ENCODE measurements around the gene THRAP3. TPM values are rescaled to one million over a fixed set of nuclear protein-coding genes. Genes with fewer than 3 reads are reported as not detected.

THRAP3 gene
- total and polyA plus RNA-seq, 2 experiments from 2014 or later: 61.5 to 95.2 TPM

- no peaks in the 10 kb centered on the region for H3K9me3 ChIP-seq (ENCODE audit: low read depth)
- no peak overlapping the region for H3K4me3 ChIP-seq
- no peak overlapping the region for H3K27ac ChIP-seq
- in situ Hi-C loops (cut with MboI): no loop called here
- H3K36me3 ChIP-seq (ENCODE audit: low read depth): peaks cover 30% of the 10 kb centered on the region
- peaks cover 47% of the 10 kb centered on the region for H3F3A ChIP-seq (ENCODE audit: insufficient read depth)
- peaks cover 51% of the 10 kb centered on the region for H3K79me2 ChIP-seq (ENCODE audit: insufficient read depth)
- H3K27me3 ChIP-seq (replicated peaks; ENCODE audit: insufficient read depth): no peaks in the 10 kb centered on the region
- no peak overlapping the region for H3K9ac ChIP-seq
- H2AFZ ChIP-seq: no peak overlapping the region
- DNase-seq: no peak
- 61 to 72% methylated on average over 5 of the region's 5 CpGs for WGBS, 2 experiments (ENCODE audit: low coverage in 1 of 2, low lambda C conversion rate in 2 of 2, missing lambda C conversion rate in 2 of 2)
- no peaks in the 10 kb centered on the region; the same call in 1 of the 2 replicates for H4K20me1 ChIP-seq (ENCODE audit: insufficient read depth)
- TF ChIP-seq EZH2phosphoT487 (IDR thresholded peaks at IDR 0.05; ENCODE audit: insufficient read depth, low read depth): no peak
- TF ChIP-seq EZH2 (IDR thresholded peaks at IDR 0.05; ENCODE audit: insufficient read depth, poor library complexity, severe bottlenecking): no peak
- no peak overlapping the region for H3K4me2 ChIP-seq (ENCODE audit: unreplicated experiment)
- H3K4me1 ChIP-seq (ENCODE audit: insufficient read depth): peaks cover 18% of the 10 kb centered on the region
- no peaks in the 10 kb centered on the region for H3K9me2 ChIP-seq (ENCODE audit: insufficient read depth)
Measured at GRCh38 chr1:36303244-36303643, 79.0 kb downstream of the THRAP3 start.

GRCh38 chr1:36303650-36304360 is 79.6 kb downstream of the THRAP3 start:
- in situ Hi-C loops (cut with MboI): no loop called here
- no peaks in the 10 kb centered on the region for H3K27me3 ChIP-seq (replicated peaks; ENCODE audit: insufficient read depth)
- peaks cover 30% of the 10 kb centered on the region for H3K36me3 ChIP-seq (ENCODE audit: low read depth)
- no peaks in the 10 kb centered on the region for H3K9me3 ChIP-seq (ENCODE audit: low read depth)
- H2AFZ ChIP-seq: no peak overlapping the region
- 89 to 94% methylated on average over 23 of the region's 23 CpGs for WGBS, 2 experiments (ENCODE audit: low coverage in 1 of 2, low lambda C conversion rate in 2 of 2, missing lambda C conversion rate in 2 of 2)
- H3F3A ChIP-seq (ENCODE audit: insufficient read depth): peaks cover 43% of the 10 kb centered on the region
- H3K9me2 ChIP-seq (ENCODE audit: insufficient read depth): no peaks in the 10 kb centered on the region
- TF ChIP-seq EZH2 (IDR thresholded peaks at IDR 0.05; ENCODE audit: insufficient read depth, poor library complexity, severe bottlenecking): no peak
- TF ChIP-seq EZH2phosphoT487 (IDR thresholded peaks at IDR 0.05; ENCODE audit: insufficient read depth, low read depth): no peak
- peaks cover 48% of the 10 kb centered on the region for H3K79me2 ChIP-seq (ENCODE audit: insufficient read depth)
- no peaks in the 10 kb centered on the region; the same call in 1 of the 2 replicates for H4K20me1 ChIP-seq (ENCODE audit: insufficient read depth)
- DNase-seq: no peak
- H3K4me1 ChIP-seq (ENCODE audit: insufficient read depth): peaks cover 18% of the 10 kb centered on the region
- no peak overlapping the region for H3K27ac ChIP-seq
- no peak overlapping the region for H3K9ac ChIP-seq
- no peak overlapping the region for H3K4me2 ChIP-seq (ENCODE audit: unreplicated experiment)
- H3K4me3 ChIP-seq: no peak overlapping the region

DNA sequence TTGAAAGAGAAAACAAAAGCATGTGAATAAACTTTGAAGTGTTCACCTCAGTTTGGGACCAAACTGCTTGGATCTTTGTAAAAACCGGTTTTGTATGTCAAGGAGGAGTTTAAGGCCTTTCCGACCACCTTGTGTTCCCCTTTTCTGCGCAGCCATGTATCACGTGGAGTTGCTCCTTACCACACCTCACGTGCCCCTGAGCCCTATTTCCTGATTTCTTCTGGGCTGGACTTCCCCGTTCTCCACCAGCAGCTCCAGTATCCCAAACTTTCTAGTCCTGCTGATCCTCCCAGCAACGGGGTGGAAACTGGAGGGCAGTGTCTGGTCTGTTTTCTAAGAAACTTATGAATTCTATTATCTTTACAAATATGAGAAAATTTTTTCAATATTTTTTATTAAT is 80.3 kb downstream of the THRAP3 start:
- Histone ChIP-seq H4K20me1 (ENCODE audit: insufficient read depth) (no peaks in the 10 kb centered on the region; the same call in 1 of the 2 replicates), H3K9me3 (ENCODE audit: low read depth) (no peaks in the 10 kb centered on the region), H3K4me3 (no peak overlapping the region), H3F3A (ENCODE audit: insufficient read depth) (peaks cover 36% of the 10 kb centered on the region), H3K79me2 (ENCODE audit: insufficient read depth) (peaks cover 45% of the 10 kb centered on the region), H3K9me2 (ENCODE audit: insufficient read depth) (no peaks in the 10 kb centered on the region), H3K27me3 (replicated peaks; ENCODE audit: insufficient read depth) (no peaks in the 10 kb centered on the region), H3K36me3 (ENCODE audit: low read depth) (peaks cover 34% of the 10 kb centered on the region), H3K4me1 (ENCODE audit: insufficient read depth) (peaks cover 16% of the 10 kb centered on the region), H3K9ac (no peak overlapping the region), H2AFZ (no peak overlapping the region), H3K4me2 (ENCODE audit: unreplicated experiment) (no peak overlapping the region), H3K27ac (no peak overlapping the region)
- TF ChIP-seq EZH2 (IDR thresholded peaks at IDR 0.05; ENCODE audit: insufficient read depth, poor library complexity, severe bottlenecking): no peak
- TF ChIP-seq EZH2phosphoT487 (IDR thresholded peaks at IDR 0.05; ENCODE audit: insufficient read depth, low read depth): no peak
- DNase-seq: no peak
- WGBS, 2 experiments (ENCODE audit: low coverage in 1 of 2, low lambda C conversion rate in 2 of 2, missing lambda C conversion rate in 2 of 2): 80 to 83% methylated on average over 7 of the region's 7 CpGs
- in situ Hi-C loops (cut with MboI): no loop called here

DNA sequence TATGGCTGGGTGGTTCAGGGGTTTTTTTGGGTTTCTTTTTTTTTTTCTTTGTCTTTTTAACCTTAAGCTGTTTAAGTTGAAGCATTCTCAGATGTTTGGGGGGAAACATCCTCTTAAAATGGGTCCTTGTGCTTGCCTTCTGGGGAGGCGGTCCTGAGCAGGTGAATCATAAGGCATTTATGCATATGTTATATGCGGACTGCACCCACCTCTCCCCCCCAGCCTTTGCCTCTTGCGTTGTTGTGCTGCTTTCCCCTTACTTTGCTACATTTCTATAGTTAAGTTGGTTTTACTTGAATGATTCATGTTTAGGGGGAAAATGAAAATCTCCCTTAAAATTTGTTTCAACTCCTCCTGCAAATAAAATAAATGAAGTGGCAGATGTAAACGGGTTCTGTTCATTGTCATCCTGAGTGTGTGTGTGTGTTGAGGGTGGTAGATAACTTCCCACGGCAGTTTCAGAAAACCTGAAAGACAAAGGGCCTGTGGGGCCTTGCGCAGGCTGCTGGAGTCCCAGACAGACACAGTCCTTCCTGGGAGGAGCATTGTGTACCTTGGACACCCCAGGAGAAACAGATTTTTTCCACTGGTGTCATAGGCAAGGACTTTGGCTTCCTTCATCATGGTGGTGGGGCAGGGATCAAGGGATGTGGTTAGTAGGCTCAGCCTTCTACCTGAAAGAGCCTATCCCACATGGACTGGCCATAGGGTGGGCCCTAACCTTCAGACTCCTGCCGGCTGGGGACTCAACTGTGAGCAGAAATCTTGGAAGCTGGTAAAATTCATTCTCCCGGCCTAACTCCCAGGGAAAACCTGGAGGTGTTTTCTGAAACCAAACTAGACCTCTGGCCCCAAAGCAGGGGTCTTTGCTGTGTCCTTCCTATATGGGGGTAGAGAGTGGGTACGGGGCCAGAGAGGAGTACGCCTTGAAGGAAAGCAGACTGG is 81.0 kb downstream of the THRAP3 start:
- in situ Hi-C loops (cut with MboI): no loop called here
- no peak for TF ChIP-seq EZH2 (IDR thresholded peaks at IDR 0.05; ENCODE audit: insufficient read depth, poor library complexity, severe bottlenecking)
- TF ChIP-seq EZH2phosphoT487 (IDR thresholded peaks at IDR 0.05; ENCODE audit: insufficient read depth, low read depth): no peak
- peaks cover 31% of the 10 kb centered on the region for H3F3A ChIP-seq (ENCODE audit: insufficient read depth)
- no peaks in the 10 kb centered on the region; the same call in 1 of the 2 replicates for H4K20me1 ChIP-seq (ENCODE audit: insufficient read depth)
- DNase-seq: peak; percentile 14
- no peaks in the 10 kb centered on the region for H3K9me3 ChIP-seq (ENCODE audit: low read depth)
- peaks cover 33% of the 10 kb centered on the region for H3K36me3 ChIP-seq (ENCODE audit: low read depth)
- H2AFZ ChIP-seq: no peak overlapping the region
- peaks cover 10% of the 10 kb centered on the region for H3K4me1 ChIP-seq (ENCODE audit: insufficient read depth)
- no peak overlapping the region for H3K9ac ChIP-seq
- H3K27ac ChIP-seq: no peak overlapping the region
- H3K27me3 ChIP-seq (replicated peaks; ENCODE audit: insufficient read depth): no peaks in the 10 kb centered on the region
- WGBS, 2 experiments (ENCODE audit: low coverage in 1 of 2, low lambda C conversion rate in 2 of 2, missing lambda C conversion rate in 2 of 2): 79 to 88% methylated on average over 9 to 10 of the region's 10 CpGs
- no peak overlapping the region for H3K4me3 ChIP-seq
- peaks cover 45% of the 10 kb centered on the region for H3K79me2 ChIP-seq (ENCODE audit: insufficient read depth)
- H3K4me2 ChIP-seq (ENCODE audit: unreplicated experiment): no peak overlapping the region
- no peaks in the 10 kb centered on the region for H3K9me2 ChIP-seq (ENCODE audit: insufficient read depth)

All from GM23248 (cell line).